Peyer's patch (tissue), 4 donors: ENCODE measurements around the gene PLAGL2.

Experiments used
- POLR2A ChIP-seq, 2 donors: fragments of 450-650 bp; IDR thresholded peaks; one replicate each; pipeline ENCODE4 v1.5.1; 2017; ENCODE audit warnings: antibody characterized with exemption in 2 of 2, mild to moderate bottlenecking in 2 of 2, moderate library complexity in 2 of 2
- TF ChIP-seq, protein P1 (sequence below), 6 experiments: fragments of 450-650 bp in 4 of 6; fragments of 200-600 bp in 2 of 6; sonication (generic) in 1 of 6; IDR thresholded peaks; one replicate each; pipeline ENCODE4 v1.5.1; 2017 to 2019; ENCODE audit warnings: antibody characterized with exemption in 6 of 6, mild to moderate bottlenecking in 3 of 6, moderate library complexity in 1 of 6

DNA sequence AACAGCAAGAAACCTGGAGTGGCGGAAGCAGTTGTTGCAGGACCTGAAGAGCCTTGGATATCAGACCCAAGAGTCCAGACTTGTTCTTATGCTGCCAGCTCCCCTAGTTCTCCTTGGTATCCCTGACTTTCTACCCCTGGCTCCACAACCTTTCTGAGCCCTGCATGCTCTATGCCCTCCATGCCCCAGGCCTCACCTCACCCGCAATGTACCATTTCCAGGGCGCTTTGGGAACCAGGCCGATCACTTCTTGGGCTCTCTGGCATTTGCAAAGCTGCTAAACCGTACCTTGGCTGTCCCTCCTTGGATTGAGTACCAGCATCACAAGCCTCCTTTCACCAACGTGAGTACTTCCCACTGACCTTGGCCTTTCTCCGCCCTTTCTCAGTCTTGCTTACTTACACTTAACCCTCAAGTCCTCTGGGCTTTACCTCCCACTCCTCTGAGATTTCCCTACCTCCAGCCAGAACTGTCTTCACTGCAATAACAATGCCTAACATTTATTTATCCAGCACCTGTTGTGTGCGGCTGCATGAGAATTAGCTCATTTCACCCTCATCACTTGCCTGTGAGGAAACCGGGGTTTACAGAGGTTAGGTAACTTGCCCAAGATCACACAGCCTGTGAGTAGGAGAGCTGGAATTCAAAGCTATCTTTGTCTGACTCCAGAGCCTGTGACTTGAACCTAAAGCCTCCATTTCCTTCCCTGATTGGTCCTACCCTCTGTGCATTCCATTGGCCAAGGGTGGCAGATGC lies 2.5 kb upstream of the PLAGL2 start:
- TF ChIP-seq, protein P1, sequence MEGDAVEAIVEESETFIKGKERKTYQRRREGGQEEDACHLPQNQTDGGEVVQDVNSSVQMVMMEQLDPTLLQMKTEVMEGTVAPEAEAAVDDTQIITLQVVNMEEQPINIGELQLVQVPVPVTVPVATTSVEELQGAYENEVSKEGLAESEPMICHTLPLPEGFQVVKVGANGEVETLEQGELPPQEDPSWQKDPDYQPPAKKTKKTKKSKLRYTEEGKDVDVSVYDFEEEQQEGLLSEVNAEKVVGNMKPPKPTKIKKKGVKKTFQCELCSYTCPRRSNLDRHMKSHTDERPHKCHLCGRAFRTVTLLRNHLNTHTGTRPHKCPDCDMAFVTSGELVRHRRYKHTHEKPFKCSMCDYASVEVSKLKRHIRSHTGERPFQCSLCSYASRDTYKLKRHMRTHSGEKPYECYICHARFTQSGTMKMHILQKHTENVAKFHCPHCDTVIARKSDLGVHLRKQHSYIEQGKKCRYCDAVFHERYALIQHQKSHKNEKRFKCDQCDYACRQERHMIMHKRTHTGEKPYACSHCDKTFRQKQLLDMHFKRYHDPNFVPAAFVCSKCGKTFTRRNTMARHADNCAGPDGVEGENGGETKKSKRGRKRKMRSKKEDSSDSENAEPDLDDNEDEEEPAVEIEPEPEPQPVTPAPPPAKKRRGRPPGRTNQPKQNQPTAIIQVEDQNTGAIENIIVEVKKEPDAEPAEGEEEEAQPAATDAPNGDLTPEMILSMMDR (IDR thresholded peaks at IDR 0.05) = no peak
- TF ChIP-seq POLR2A (IDR thresholded peaks at IDR 0.05) = no peak
